22Rv1 (cell line): ENCODE measurements around the gene CYP27B1.

ENCODE experiments used
- H3K27ac ChIP-seq: fragments of 450-650 bp; 2 replicates; pipeline ENCODE4 v1.5.1; 2017
- ZFX ChIP-seq: fragments of 450-650 bp; IDR thresholded peaks from 2 replicates; pipeline ENCODE4 v1.6.1; 2017; ENCODE audit warnings: antibody characterized with exemption, borderline replicate concordance
- TF ChIP-seq, protein P1 (sequence below): fragments of 450-650 bp; IDR thresholded peaks from 2 replicates; pipeline ENCODE4 v1.5.1; 2017; ENCODE audit warnings: mild to moderate bottlenecking

CYP27B1 gene

DNA sequence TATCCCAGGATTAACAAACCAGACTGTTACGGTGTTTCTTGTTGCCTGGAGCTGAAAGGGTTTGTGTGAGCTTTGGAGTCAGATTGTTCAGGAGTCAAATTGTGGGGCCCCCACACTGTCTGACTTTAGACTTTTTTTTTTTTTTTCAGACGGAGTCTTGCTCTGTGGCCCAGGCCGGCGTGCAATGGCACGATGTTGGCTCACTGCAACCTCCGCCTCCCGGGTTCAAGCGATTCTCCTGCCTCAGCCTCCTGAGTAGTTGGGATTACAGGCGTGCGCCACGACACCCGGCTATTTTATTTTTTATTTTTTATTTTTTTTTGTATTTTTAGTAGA, 16.6 kb upstream of the CYP27B1 start:
- TF ChIP-seq ZFX: no peak
- H3K27ac ChIP-seq: peak overlapping the region; percentile 59

DNA sequence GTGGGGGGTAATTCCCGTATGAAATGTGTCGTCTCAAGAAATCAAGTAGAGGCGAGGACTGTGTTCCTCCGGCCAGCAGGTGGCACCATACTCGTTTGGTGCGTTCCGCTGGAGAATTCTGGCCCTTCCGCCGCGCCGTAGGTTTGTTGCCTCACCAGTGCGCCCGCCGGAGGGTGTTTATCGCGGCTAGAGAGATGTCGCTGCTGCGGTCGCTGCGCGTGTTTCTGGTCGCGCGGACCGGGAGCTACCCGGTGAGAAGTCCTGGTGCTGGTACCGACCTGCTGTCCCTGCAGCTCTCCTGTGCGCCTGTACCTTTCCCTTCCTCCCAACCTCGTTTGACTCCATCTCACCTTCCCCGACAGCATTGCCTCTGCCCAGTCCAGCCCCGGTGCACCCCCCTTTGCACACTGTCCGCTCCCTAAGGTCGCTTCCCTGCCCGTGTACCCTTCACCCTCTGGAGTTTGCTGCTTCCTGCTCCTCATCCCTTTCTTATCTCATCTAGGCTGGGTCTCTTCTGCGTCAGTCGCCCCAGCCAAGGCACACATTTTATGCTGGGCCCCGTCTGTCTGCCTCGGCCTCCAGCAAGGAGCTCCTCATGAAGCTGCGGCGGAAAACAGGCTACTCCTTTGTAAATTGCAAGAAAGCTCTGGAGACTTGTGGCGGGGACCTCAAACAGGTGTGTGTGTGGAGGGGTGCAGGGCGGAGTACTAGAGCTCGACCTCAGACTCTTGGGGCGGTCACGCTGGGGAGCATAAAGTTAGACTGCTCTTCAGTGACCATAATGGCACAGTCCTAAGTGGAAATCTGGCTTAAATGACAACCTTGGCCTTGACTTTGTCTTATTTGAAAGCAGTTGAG, 16.0 kb upstream of the CYP27B1 start, which contains the start of gene TSFM:
Gene TSFM (plus strand): TSS at position 180 of the 858 bp plus-strand sequence. CDS start 15 bp downstream, at position 195.
- TF ChIP-seq ZFX: no peak
- TF ChIP-seq, protein P1, sequence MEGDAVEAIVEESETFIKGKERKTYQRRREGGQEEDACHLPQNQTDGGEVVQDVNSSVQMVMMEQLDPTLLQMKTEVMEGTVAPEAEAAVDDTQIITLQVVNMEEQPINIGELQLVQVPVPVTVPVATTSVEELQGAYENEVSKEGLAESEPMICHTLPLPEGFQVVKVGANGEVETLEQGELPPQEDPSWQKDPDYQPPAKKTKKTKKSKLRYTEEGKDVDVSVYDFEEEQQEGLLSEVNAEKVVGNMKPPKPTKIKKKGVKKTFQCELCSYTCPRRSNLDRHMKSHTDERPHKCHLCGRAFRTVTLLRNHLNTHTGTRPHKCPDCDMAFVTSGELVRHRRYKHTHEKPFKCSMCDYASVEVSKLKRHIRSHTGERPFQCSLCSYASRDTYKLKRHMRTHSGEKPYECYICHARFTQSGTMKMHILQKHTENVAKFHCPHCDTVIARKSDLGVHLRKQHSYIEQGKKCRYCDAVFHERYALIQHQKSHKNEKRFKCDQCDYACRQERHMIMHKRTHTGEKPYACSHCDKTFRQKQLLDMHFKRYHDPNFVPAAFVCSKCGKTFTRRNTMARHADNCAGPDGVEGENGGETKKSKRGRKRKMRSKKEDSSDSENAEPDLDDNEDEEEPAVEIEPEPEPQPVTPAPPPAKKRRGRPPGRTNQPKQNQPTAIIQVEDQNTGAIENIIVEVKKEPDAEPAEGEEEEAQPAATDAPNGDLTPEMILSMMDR: peak; percentile 99

DNA sequence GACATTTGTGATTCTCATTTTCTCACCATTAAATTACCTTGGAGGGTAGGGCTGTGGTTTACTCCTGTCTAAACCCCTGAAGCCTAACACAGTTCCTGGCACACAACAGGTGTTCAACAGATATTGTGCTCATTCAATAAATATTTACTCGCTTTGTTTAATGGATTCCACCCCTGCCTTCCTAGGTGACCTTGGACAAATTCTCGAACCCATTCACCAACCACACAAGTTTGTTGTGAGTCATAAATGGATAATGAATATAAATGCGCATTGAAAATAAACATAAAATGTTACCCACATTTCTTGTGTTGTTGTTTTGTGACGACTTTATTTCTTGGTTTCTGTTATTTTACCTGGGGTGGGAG, 15.3 kb upstream of the CYP27B1 start:
- no peak for TF ChIP-seq ZFX
- TF ChIP-seq, protein P1: no peak
- H3K27ac ChIP-seq: peak overlapping the region; percentile 59; the same call in 1 of the 2 replicates

More for the DNA sequence above, 16.0 kb upstream of the CYP27B1 start, which contains the start of gene TSFM:
- peak within 1 kb of the TSS; percentile 59 for H3K27ac ChIP-seq

DNA sequence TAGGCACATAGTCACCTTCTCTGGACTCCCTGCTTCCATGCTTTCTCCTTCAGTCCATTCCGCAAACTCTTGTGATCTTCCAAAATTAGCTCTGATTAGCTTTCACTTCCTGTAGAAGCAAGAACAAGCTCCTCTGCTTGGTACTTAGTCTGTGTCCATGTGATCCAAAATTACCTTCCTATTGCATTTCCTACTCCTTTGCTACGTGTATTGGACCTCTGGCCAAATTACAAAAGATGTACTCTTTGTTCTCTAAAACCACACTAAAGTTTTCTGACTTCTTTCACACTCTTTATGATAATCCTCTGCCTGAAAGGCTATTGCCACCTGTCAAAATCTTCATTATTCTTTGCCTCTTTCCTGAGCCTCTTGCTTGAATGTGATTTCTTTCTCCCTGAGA, 14.9 kb upstream of the CYP27B1 start:
- TF ChIP-seq, protein P1: no peak
- H3K27ac ChIP-seq: peak overlapping the region; percentile 59; the same call in 1 of the 2 replicates

DNA sequence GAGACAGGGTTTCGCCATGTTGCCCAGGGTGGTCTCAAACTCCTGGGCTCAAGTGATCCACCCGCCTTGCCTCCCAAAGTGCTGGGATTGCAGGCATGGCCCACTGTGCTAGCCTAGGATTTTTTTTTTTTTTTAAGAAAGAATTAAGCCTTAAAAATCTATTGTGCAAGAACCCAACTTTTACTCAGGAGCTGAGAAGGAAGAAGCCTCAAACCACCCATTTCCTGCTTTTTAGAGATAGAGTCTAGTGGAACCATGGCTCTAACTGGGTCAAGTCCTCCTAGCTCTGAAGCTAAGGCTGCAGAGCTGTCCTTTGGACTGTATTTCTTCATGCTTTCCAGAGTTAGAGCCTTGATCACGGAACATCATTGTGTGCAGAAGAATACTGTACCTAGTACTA, 14.4 kb upstream of the CYP27B1 start:
- TF ChIP-seq, protein P1: no peak
- no peak for TF ChIP-seq ZFX
- no peak overlapping the region for H3K27ac ChIP-seq

DNA sequence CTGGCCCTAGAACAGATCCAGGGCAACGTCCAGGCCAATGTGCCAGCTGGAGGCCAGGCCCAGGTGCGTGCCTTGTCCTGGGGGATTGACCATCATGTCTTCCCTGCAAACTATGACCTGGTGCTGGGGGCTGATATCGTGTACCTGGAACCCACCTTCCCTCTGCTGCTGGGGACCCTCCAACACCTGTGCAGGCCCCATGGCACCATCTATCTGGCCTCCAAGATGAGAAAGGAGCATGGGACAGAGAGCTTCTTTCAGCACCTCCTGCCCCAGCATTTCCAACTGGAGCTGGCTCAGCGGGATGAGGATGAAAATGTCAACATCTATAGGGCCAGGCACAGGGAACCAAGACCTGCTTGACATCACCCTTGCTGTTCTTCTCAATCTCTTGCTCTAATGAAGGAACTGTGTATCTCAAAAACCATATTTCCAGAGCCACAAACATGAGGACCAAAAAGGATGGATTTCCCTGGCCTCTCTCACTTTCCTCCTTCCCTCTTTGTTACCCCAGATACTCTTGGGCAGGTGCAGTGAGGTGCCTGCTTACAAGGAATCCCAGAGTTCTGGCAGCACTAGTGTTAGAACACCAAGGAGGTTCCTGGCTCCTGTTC, 13.5 kb upstream of the CYP27B1 start:
- H3K27ac ChIP-seq: no peak overlapping the region
- TF ChIP-seq, protein P1: no peak
- TF ChIP-seq ZFX: no peak

DNA sequence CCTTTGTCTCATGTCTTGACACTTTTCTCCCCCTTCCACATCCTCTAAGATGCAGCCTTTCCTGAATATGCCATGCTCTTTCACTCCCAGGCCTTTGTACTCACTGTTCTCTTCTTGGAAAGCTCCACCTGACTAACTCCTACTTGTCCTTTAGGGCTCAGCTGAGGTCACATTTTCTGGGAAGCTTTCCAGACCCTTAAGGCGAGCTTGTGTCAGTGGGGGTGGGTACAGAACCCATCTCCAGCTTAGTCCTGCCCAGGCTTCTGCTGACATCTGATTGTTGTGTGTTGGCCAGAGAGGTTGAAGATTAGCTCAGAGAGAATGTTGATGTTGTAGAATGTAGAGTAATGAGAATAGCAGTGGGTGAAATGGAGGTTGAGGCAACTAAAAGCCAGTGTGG, 12.9 kb upstream of the CYP27B1 start:
- no peak overlapping the region for H3K27ac ChIP-seq
- TF ChIP-seq, protein P1: no peak
- no peak for TF ChIP-seq ZFX
